GM19328 (cell line): ENCODE measurements around the gene PELO.
A peak's percentile ranks its signal among the peaks of the same experiment; 100 is the strongest.

Source experiments
- ATAC-seq: cut with Tn5 transposase; IDR thresholded peaks from one replicate; pipeline ENCODE4 v1.9.1; 2021; ENCODE audit warnings: mild to moderate bottlenecking, moderate library complexity; ENCODE audit not compliant: unreplicated experiment

PELO gene

GRCh38 chr5:52825826-52826225 is 38.1 kb downstream of the PELO start:
- ATAC-seq, result peak; percentile 68

DNA sequence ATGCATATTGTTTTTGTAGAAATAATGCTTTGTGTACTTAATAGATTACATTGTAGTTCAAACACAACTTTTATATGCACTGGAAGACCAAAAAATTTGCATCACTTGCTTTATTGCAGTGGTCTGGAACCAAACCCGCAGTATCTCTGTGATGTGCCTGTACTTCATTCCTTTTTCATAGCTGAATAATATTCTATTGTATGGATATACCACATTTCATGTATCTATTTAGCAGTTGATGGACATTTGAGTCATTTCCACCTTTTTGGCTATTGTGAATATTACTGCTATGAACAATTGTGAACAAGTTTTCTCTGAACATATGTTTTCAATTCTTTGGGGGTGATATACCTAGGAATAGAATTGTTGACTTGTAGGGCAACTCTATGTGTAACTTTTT is 40.1 kb downstream of the PELO start:
- no peak for ATAC-seq

- ATAC-seq, result no peak
Measured at GRCh38 chr5:52829664-52830063, 41.9 kb downstream of the PELO start.

DNA sequence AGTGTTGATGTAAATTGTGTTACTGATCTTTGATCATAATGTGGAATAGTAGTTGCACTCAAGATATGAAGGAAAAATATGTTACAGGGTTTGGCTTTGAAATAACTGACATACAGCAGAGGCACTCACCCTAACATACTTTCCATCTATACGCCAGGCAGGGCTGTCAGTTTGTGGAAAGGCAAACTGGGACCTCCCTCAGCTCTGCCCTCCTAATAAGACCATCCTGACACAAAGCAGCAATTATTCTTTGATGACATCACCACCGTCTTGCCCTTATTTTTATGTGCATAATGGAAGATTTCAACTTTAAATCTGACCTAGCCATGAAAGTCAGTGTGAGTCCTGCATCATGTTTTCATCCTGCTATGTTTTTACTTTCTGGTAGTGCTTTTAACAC is 42.9 kb downstream of the PELO start:
- ATAC-seq, result no peak

DNA sequence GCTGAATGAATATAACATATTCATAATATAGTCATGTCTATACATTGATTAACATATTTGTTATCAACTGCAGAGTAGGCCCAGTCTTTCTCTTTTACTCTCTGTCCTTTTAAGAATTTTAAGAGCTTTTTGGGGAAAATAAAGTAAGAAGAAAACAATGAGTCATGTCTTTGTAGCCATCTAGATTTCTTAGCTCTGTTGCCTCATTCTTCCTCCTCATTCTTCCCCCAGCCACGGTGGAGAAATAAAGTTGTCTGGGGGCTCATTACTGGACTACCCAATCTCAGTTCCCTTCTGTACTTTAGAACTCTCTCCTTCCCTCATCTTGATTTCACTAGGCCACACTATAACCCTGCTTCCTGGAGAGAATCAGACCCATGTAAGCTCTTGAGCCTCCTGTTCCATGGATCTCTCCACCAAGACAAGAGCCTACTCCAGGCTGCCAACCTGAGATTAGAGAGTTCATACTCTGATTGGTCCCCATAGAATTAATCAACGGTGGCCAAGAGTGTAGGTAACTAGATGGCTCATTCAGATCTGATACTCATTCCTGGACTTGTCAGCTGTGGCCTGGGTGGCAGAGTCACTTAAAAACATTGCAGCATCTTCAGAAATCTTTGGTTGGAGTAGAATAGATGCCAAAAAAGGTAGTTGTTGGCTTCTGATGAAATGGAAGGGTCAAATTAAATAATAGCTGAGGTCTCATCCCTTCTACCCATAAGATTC is 44.2 kb downstream of the PELO start:
- no peak for ATAC-seq

DNA sequence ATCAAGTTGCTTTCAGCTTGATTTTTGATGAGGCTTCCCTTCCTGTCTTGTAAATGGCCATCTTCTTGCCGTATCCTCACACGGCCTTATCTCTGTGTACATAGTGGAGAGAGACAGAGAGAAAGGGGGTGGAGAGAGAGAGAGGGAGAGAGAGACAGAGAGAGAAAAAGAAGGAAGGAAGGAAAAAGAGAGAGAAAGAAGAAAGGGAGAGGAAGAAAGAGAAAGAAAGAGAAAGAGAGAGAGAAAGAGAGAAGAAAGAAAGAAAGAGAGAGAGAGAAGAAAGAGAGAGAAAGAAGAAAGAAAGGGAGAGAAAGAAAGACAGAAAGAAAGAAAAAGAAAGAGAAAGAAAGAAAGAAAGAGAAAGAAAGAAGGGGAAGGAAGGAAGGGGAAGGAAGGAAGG is 46.6 kb downstream of the PELO start:
- no peak for ATAC-seq

- no peak for ATAC-seq
Measured at GRCh38 chr5:52837068-52837467, 49.4 kb downstream of the PELO start.
